ENCODE results near the gene NRF1. TPM values are rescaled to one million over a fixed set of nuclear protein-coding genes. Genes with fewer than 3 reads are reported as not detected.

Gene NRF1
- total and polyA plus RNA-seq, 2 of the 8 experiments (the other 6 are each of a cell fraction or from before 2014, with no cell fraction given): 18.2 to 21.4 TPM

DNA sequence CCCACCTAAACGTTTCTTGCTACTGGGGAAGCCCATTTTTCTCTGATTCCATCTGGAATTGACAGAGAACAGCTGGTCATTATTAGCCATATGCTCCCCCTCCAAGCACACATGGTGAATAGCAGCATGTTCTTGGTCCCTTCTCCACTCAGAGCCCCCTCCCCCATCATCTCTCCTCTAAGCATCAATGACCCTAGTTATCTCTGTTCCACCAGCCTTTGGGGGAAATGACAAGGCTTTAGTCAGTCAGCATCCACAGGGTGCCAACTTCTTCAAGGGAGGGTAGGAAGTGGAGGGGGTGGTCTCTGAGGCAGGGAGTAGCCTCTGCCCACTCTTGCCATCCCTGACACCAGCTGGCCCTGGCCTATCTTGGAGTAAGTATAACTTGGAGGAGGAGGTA lies 178.1 kb downstream of the NRF1 start:
- no peak for FAIRE-seq
- CTCF ChIA-PET (ENCODE audit: partially characterized antibody): interaction anchor here (1.3 to 7.7 kb wide), 3 partner anchors 14 to 125 kb away, joined by 4 to 59 read pairs (median 5); no protein-coding TSS in a partner anchor

More for the DNA sequence above, 178.1 kb downstream of the NRF1 start:
- Histone ChIP-seq H3K79me2 (ENCODE audit: control insufficient read depth in 1 of 2, insufficient read depth in 2 of 2, low read length in 2 of 2) (no peaks in the 10 kb centered on the region), H4K8ac (ENCODE audit: extremely low read depth, insufficient read depth, low read length) (no peak overlapping the region), H3K79me1 (ENCODE audit: low read depth, low read length) (no peaks in the 10 kb centered on the region), H3K4ac (replicated peaks; ENCODE audit: insufficient read length, low read depth, low read length) (no peak overlapping the region), H3K9ac (replicated peaks in 1 of 4; ENCODE audit: extremely low read depth in 1 of 4, low read depth in 3 of 4, low read length in 3 of 4) (no peak overlapping the region), H4K20me1 (replicated peaks in 1 of 2; ENCODE audit: control insufficient read depth in 1 of 2, insufficient read depth in 2 of 2, low read length in 2 of 2) (peaks cover 12% of the 10 kb centered on the region in 2 experiments), H3K23ac (ENCODE audit: insufficient read length) (no peak overlapping the region), H3K4me3 (ENCODE audit: extremely low read depth in 1 of 4, insufficient read depth in 2 of 4, low read depth in 3 of 4, low read length in 4 of 4) (no peak overlapping the region), H3K27ac (ENCODE audit: low read depth, low read length) (no peak overlapping the region), H4K5ac (ENCODE audit: insufficient read length, low read depth, low read length) (no peak overlapping the region), H2BK20ac (ENCODE audit: low read length) (no peak overlapping the region), H3K9me3 (ENCODE audit: insufficient read depth in 2 of 2, low read depth in 1 of 2, low read length in 1 of 2) (no peaks in the 10 kb centered on the region), H3K23me2 (ENCODE audit: low read depth, low read length) (peaks cover 4% of the 10 kb centered on the region; the same call in 1 of the 2 replicates), H2AFZ (ENCODE audit: low read length) (no peak overlapping the region), H3K4me1 (replicated peaks in 1 of 4; ENCODE audit: control insufficient read depth in 3 of 4, insufficient read depth in 4 of 4, low read length in 3 of 4) (peaks cover 6 to 21% (median 15%) of the 10 kb centered on the region in 4 experiments), H3K27me3 (replicated peaks in 1 of 4; ENCODE audit: control insufficient read depth in 3 of 4, extremely low read depth in 1 of 4, insufficient read depth in 3 of 4, low read length in 3 of 4) (peaks cover 27 to 65% (median 58%) of the 10 kb centered on the region in 4 experiments), H3K18ac (ENCODE audit: extremely low read depth, low read length) (no peak overlapping the region), H2BK12ac (ENCODE audit: low read depth, low read length) (no peak overlapping the region), H2AK5ac (ENCODE audit: low read depth, low read length) (no peak overlapping the region), H3K14ac (ENCODE audit: insufficient read length) (no peak overlapping the region), H3K4me2 (ENCODE audit: insufficient read depth in 1 of 2, low read depth in 2 of 2, low read length in 2 of 2) (no peak overlapping the region), H4K91ac (replicated peaks; ENCODE audit: insufficient read length, low read length) (no peak overlapping the region), H3K56ac (replicated peaks; ENCODE audit: insufficient read length, low read depth, low read length) (no peak overlapping the region), H2BK120ac (replicated peaks; ENCODE audit: low read depth, low read length) (no peak overlapping the region), H2BK15ac (ENCODE audit: low read length) (no peak overlapping the region), H3K36me3 (ENCODE audit: control insufficient read depth in 2 of 4, insufficient read depth in 4 of 4, low read length in 3 of 4) (no peaks in the 10 kb centered on the region), H2BK5ac (ENCODE audit: low read depth, low read length) (no peak overlapping the region)
- DNase-seq (ENCODE audit: low read depth in 1 of 2, low spot score in 2 of 2): no peak
- POLR2A ChIA-PET (ENCODE audit: partially characterized antibody): interaction anchor here (0.8 kb wide), 1 partner anchor 91 kb away, joined by 5 read pairs; no protein-coding TSS in a partner anchor
- WGBS, 2 experiments (ENCODE audit: extremely low coverage in 1 of 2, insufficient coverage in 1 of 2, insufficient read length in 1 of 2, insufficient replicate concordance in 2 of 2, low coverage in 1 of 2, low lambda C conversion rate in 2 of 2, missing lambda C conversion rate in 1 of 2): 71% methylated on average over 1 of the region's 1 CpG; no CpG with 5 or more reads in 1 of the 2 experiments
- TF ChIP-seq EP300 (IDR thresholded peaks at IDR 0.05; ENCODE audit: borderline replicate concordance in 1 of 2, low read depth in 2 of 2, low read length in 2 of 2) (no peak), ASH2L (IDR thresholded peaks at IDR 0.05; ENCODE audit: low read length) (no peak), KDM5A (IDR thresholded peaks at IDR 0.05; ENCODE audit: low read length) (no peak), NANOG (IDR thresholded peaks at IDR 0.05; ENCODE audit: insufficient read depth, low read depth, low read length, poor library complexity, severe bottlenecking) (no peak), CBX5 (IDR thresholded peaks at IDR 0.05; ENCODE audit: low read depth, low read length) (no peak), RBBP5 (IDR thresholded peaks at IDR 0.05; ENCODE audit: borderline replicate concordance, low read depth, low read length) (no peak), CHD1 (IDR thresholded peaks at IDR 0.05; ENCODE audit: low read depth, low read length) (no peak), FOSL1 (IDR thresholded peaks at IDR 0.05; ENCODE audit: insufficient read depth, low read depth, low read length) (no peak), TAF7 (optimal IDR thresholded peaks at IDR 0.05; ENCODE audit: borderline replicate concordance, low read depth, low read length) (no peak), SP1 (IDR thresholded peaks at IDR 0.05; ENCODE audit: low read depth, low read length) (no peak), CEBPB (IDR thresholded peaks at IDR 0.05; ENCODE audit: low read depth, low read length) (no peak), TBP (IDR thresholded peaks at IDR 0.05; ENCODE audit: low read depth, low read length) (no peak), NRF1 (IDR thresholded peaks at IDR 0.05; ENCODE audit: low read depth, low read length) (no peak)
